Epithelial cell of esophagus (primary cell): ENCODE measurements around the gene COPS6.
A peak's percentile ranks its signal among the peaks of the same experiment; 100 is the strongest.
"Not testable (repeated sequence)": the region's sequence is repeated elsewhere in the genome, so short reads cannot be mapped to it uniquely, and the experiment has no call there.

Experiments
- DNase-seq: peaks from one replicate; pipeline ENCODE4 v3.0.0; 2010; ENCODE audit warnings: low read depth
- H3K4me3 ChIP-seq: 2 replicates; pipeline ENCODE4 v1.5.1; 2011; ENCODE audit warnings: mild to moderate bottlenecking, low read length, control low read depth
- CTCF ChIP-seq: IDR thresholded peaks from 2 replicates; pipeline ENCODE4 v1.5.1; 2011; ENCODE audit warnings: low read depth, mild to moderate bottlenecking, low read length, control low read depth, inconsistent platforms; ENCODE audit not compliant: insufficient read depth; ENCODE audit errors: missing control alignments

Gene COPS6

GRCh38 chr7:100126931-100127865 lies 38.4 kb downstream of the COPS6 start, which contains the start of gene MBLAC1:
MBLAC1 (plus strand) TSS chr7:100126967; CDS start chr7:100127396, 429 bp downstream.
- DNase-seq, result peak; percentile 90
- no peak for TF ChIP-seq CTCF

GRCh38 chr7:100127866-100128636 lies 39.3 kb downstream of the COPS6 start:
- no peak for DNase-seq
- no peak for TF ChIP-seq CTCF

More at GRCh38 chr7:100126931-100127865, 38.4 kb downstream of the COPS6 start, which contains the start of gene MBLAC1:
- H3K4me3 ChIP-seq, result peak within 1 kb of the TSS; percentile 92

GRCh38 chr7:100128637-100128963 lies 39.8 kb downstream of the COPS6 start:
- DNase-seq, result no peak
- no peak for TF ChIP-seq CTCF
- no peak overlapping the region for H3K4me3 ChIP-seq

More at GRCh38 chr7:100127866-100128636, 39.3 kb downstream of the COPS6 start:
- H3K4me3 ChIP-seq, result peak overlapping the region; percentile 92

- H3K4me3 ChIP-seq, result not testable (repeated sequence)
- peak; percentile 67 for DNase-seq
Measured at GRCh38 chr7:100130220-100130607, 41.4 kb downstream of the COPS6 start.

GRCh38 chr7:100130608-100131453 lies 42.1 kb downstream of the COPS6 start:
- peak; percentile 77 for TF ChIP-seq CTCF
- no peak overlapping the region for H3K4me3 ChIP-seq
- DNase-seq, result peak; percentile 64

- TF ChIP-seq CTCF, result no peak
- no peak overlapping the region for H3K4me3 ChIP-seq
- no peak for DNase-seq
Measured at GRCh38 chr7:100132126-100132525, 43.4 kb downstream of the COPS6 start.
